ENCODE data around the gene ZFP3. TPM values are rescaled to one million over a fixed set of nuclear protein-coding genes. Genes with fewer than 3 reads are reported as not detected.

The ZFP3 gene
- total RNA-seq, 3 donors from 2014 or later (not counting 1 experiment from before 2014, with no cell fraction given), result 3.8 to 7.2 (median 5.1) TPM

DNA sequence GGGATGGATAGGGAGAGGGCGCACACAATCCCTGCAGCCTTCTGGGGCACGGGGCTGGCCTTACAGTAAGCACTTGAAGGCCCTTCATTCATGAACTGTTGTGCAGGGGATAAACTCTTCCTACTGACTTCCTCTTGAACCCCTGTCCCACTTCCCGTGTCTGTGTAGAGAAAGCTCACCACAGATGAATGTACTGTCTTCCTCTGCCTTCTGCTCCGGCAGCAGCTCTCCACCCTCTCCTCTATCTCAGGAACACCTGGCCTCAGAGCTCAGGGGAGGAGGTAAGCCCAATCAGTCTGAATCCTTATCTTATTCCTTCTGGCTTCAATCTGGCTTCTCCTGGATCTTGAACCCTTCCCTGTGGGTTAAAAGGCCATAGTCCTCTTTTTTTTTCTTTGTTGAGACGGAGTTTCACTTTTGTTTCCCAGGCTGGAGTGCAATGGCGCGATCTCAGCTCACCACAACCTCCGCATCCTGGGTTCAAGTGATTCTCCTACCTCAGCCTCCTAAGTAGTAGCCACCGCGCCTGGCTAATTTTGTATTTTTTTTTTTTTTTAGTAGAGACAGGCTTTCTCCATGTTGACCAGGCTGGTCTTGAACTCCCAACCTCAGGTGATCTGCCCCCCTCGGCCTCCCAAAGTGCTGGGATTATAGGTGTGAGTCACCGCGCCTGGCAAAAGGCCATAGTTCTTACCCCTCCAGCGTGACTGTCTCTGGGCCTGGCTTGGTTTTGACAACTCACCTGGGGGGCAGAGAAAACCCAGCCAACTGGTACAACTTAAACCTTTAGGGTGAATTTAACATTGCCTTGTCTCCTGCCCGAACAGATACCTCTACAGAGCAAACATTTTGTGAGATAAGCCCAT is 35.9 kb upstream of the ZFP3 start:
- DNase-seq, result peak in 1 of 2 donors; percentile 48
- H3K4me3 ChIP-seq (ENCODE audit: low read length), result no peak overlapping the region
- peaks cover 10% of the 10 kb centered on the region for H3K4me1 ChIP-seq (ENCODE audit: control insufficient read depth, insufficient read depth, low read length)

DNA sequence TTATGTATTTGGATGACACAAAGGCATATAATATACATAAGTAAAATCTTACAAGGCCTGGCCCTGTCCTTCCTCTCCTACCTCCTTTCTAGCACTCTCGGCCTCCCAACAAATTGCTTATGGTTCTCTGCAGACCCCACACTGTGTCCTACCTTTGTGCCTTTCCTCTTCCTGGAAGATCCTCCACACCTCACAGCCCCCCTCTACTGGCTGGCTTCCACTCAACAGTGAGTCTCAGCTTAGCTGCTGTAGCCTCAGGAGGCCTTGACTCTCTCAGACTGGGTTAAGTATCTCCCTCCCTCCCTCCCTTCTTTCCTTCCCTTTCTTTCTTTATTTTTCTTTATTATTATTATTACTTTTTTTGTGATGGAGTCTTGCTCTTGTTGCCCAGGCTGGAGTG is 34.7 kb upstream of the ZFP3 start:
- intact Hi-C loops (cut with micrococcal nuclease), result no loop called here

More for the DNA sequence above, 35.9 kb upstream of the ZFP3 start:
- Mint-ChIP-seq H3K4me1 (peaks cover 6 to 8% of the 10 kb centered on the region in 2 donors), H3K9me3 (no peaks in the 10 kb centered on the region), H3K4me3 (peak overlapping the region; percentile 40), H3K27me3 (ENCODE audit: low read depth in 2 of 2) (no peaks in the 10 kb centered on the region), H3K27ac (peak overlapping the region in 1 of 2 donors; percentile 12), H3K36me3 (no peaks in the 10 kb centered on the region)
- Histone ChIP-seq H3K27ac (ENCODE audit: low read length) (no peak overlapping the region), H3K36me3 (ENCODE audit: control insufficient read depth, insufficient read depth, low read length) (no peaks in the 10 kb centered on the region), H3K27me3 (ENCODE audit: control insufficient read depth, insufficient read depth, low read length) (no peaks in the 10 kb centered on the region), H3K9me3 (ENCODE audit: control insufficient read depth, insufficient read depth, low read length) (no peaks in the 10 kb centered on the region)
- WGBS (ENCODE audit: insufficient coverage), result 72% methylated on average over 9 of the region's 15 CpGs
- no peak for ATAC-seq
- TF ChIP-seq, protein P1, sequence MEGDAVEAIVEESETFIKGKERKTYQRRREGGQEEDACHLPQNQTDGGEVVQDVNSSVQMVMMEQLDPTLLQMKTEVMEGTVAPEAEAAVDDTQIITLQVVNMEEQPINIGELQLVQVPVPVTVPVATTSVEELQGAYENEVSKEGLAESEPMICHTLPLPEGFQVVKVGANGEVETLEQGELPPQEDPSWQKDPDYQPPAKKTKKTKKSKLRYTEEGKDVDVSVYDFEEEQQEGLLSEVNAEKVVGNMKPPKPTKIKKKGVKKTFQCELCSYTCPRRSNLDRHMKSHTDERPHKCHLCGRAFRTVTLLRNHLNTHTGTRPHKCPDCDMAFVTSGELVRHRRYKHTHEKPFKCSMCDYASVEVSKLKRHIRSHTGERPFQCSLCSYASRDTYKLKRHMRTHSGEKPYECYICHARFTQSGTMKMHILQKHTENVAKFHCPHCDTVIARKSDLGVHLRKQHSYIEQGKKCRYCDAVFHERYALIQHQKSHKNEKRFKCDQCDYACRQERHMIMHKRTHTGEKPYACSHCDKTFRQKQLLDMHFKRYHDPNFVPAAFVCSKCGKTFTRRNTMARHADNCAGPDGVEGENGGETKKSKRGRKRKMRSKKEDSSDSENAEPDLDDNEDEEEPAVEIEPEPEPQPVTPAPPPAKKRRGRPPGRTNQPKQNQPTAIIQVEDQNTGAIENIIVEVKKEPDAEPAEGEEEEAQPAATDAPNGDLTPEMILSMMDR (IDR thresholded peaks at IDR 0.05), result no peak
- intact Hi-C loops (cut with micrococcal nuclease), result no loop called here

GRCh38 chr17:5044630-5045029 is 33.6 kb upstream of the ZFP3 start:
- Mint-ChIP-seq H3K36me3 (no peaks in the 10 kb centered on the region), H3K4me1 (peaks cover 10 to 12% of the 10 kb centered on the region in 2 donors), H3K4me3 (no peak overlapping the region), H3K9me3 (no peaks in the 10 kb centered on the region), H3K27ac (no peak overlapping the region), H3K27me3 (ENCODE audit: low read depth in 2 of 2) (no peaks in the 10 kb centered on the region)
- WGBS (ENCODE audit: insufficient coverage), result 84% methylated on average over 5 of the region's 5 CpGs
- ATAC-seq, result no peak
- TF ChIP-seq, protein P1 (IDR thresholded peaks at IDR 0.05), result no peak
- H3K9me3 ChIP-seq (ENCODE audit: control insufficient read depth, insufficient read depth, low read length), result no peaks in the 10 kb centered on the region
- H3K27ac ChIP-seq (ENCODE audit: low read length), result no peak overlapping the region
- no peaks in the 10 kb centered on the region for H3K27me3 ChIP-seq (ENCODE audit: control insufficient read depth, insufficient read depth, low read length)
- H3K4me3 ChIP-seq (ENCODE audit: low read length), result no peak overlapping the region
- H3K36me3 ChIP-seq (ENCODE audit: control insufficient read depth, insufficient read depth, low read length), result no peaks in the 10 kb centered on the region
- intact Hi-C loops (cut with micrococcal nuclease), result no loop called here
- H3K4me1 ChIP-seq (ENCODE audit: control insufficient read depth, insufficient read depth, low read length), result peaks cover 22% of the 10 kb centered on the region
- DNase-seq, result no peak

More for the DNA sequence above, 34.7 kb upstream of the ZFP3 start:
- Histone ChIP-seq H3K9me3 (ENCODE audit: control insufficient read depth, insufficient read depth, low read length) (no peaks in the 10 kb centered on the region), H3K27ac (ENCODE audit: low read length) (no peak overlapping the region), H3K36me3 (ENCODE audit: control insufficient read depth, insufficient read depth, low read length) (no peaks in the 10 kb centered on the region), H3K4me3 (ENCODE audit: low read length) (no peak overlapping the region), H3K4me1 (ENCODE audit: control insufficient read depth, insufficient read depth, low read length) (peaks cover 11% of the 10 kb centered on the region), H3K27me3 (ENCODE audit: control insufficient read depth, insufficient read depth, low read length) (no peaks in the 10 kb centered on the region)
- DNase-seq (no peak), ATAC-seq (no peak)
- H3K27ac Mint-ChIP-seq, result no peak overlapping the region
- peaks cover 6 to 8% of the 10 kb centered on the region in 2 donors for H3K4me1 Mint-ChIP-seq
- no peak overlapping the region for H3K4me3 Mint-ChIP-seq
- H3K27me3 Mint-ChIP-seq (ENCODE audit: low read depth in 2 of 2), result no peaks in the 10 kb centered on the region
- 100% methylated on average over 1 of the region's 1 CpG for WGBS (ENCODE audit: insufficient coverage)
- TF ChIP-seq, protein P1 (IDR thresholded peaks at IDR 0.05), result no peak
- no peaks in the 10 kb centered on the region for H3K36me3 Mint-ChIP-seq
- no peaks in the 10 kb centered on the region for H3K9me3 Mint-ChIP-seq
